H1 (cell line): ENCODE measurements around the gene FAHD1. TPM values are rescaled to one million over a fixed set of nuclear protein-coding genes. Genes with fewer than 3 reads are reported as not detected.

ENCODE experiments used
- CTCF ChIA-PET: fragments of 300-600 bp; sonication (Branson Sonifier 250); formaldehyde crosslinking; loops from one replicate; lab custom pipeline; 2021; ENCODE audit not compliant: partially characterized antibody; lab: Charles Lee
- POLR2A ChIA-PET: fragments of 300-600 bp; sonication (Branson Sonifier 250); formaldehyde crosslinking; loops from one replicate; lab custom pipeline; 2021; ENCODE audit warnings: inconsistent platforms; ENCODE audit not compliant: partially characterized antibody; lab: Charles Lee
- DNase-seq, 2 experiments: peaks; one replicate each; pipeline versions ENCODE4 v3.0.0 to v3.0.0-alpha.2; 2010 to 2022; ENCODE audit warnings: low spot score in 2 of 2, low read depth in 1 of 2, mixed read lengths in 1 of 2
- FAIRE-seq: peaks from 2 replicates; lab custom pipeline; 2011; peaks lifted over from hg19 to GRCh38; lab: Jason Lieb, UNC
- H2AFZ ChIP-seq: 2 replicates; pipeline ENCODE4 v1.8.1; 2012; ENCODE audit warnings: low read length, inconsistent platforms
- H2AK5ac ChIP-seq: 2 replicates; pipeline ENCODE4 v1.6.1; 2013; ENCODE audit warnings: low read depth, low read length
- H2BK120ac ChIP-seq: replicated peaks from 2 replicates; pipeline ENCODE3; 2013; ENCODE audit warnings: low read depth, low read length, inconsistent platforms
- H2BK12ac ChIP-seq: 2 replicates; pipeline ENCODE4 v1.6.1; 2013; ENCODE audit warnings: low read depth, low read length
- H2BK15ac ChIP-seq: 2 replicates; pipeline ENCODE4 v1.6.1; 2013; ENCODE audit warnings: low read length
- H2BK20ac ChIP-seq: 2 replicates; pipeline ENCODE4 v1.6.1; 2013; ENCODE audit warnings: low read length
- H2BK5ac ChIP-seq: 2 replicates; pipeline ENCODE4 v1.6.1; 2013; ENCODE audit warnings: low read depth, low read length
- H3K14ac ChIP-seq: 2 replicates; pipeline ENCODE4 v1.6.1; 2013; ENCODE audit warnings: inconsistent platforms; ENCODE audit not compliant: insufficient read length
- H3K18ac ChIP-seq: 2 replicates; pipeline ENCODE4 v1.6.1; 2013; ENCODE audit warnings: low read length; ENCODE audit errors: extremely low read depth
- H3K23ac ChIP-seq: 2 replicates; pipeline ENCODE4 v1.6.1; 2013; ENCODE audit warnings: inconsistent platforms; ENCODE audit not compliant: insufficient read length
- H3K23me2 ChIP-seq: 2 replicates; pipeline ENCODE4 v1.6.1; 2013; ENCODE audit warnings: low read depth, low read length
- H3K27ac ChIP-seq: 2 replicates; pipeline ENCODE4 v1.6.1; 2011; ENCODE audit warnings: low read depth, low read length, inconsistent platforms
- H3K27me3 ChIP-seq, 4 experiments: replicated peaks in 1 of 4; 1 replicate in 1 of 4; 2 replicates in 3 of 4; pipeline versions ENCODE4 v1.6.1 to v1.8.1; 2011 to 2013; ENCODE audit warnings: low read length in 3 of 4, mild to moderate bottlenecking in 3 of 4, inconsistent platforms in 2 of 4, mixed read lengths in 2 of 4, moderate library complexity in 1 of 4; ENCODE audit not compliant: control insufficient read depth in 3 of 4, insufficient read depth in 3 of 4; ENCODE audit errors: extremely low read depth in 1 of 4
- H3K36me3 ChIP-seq, 4 experiments: 2 replicates each; pipeline versions ENCODE4 v1.6.1 to v1.8.1; 2011 to 2013; ENCODE audit warnings: mild to moderate bottlenecking in 4 of 4, low read length in 3 of 4, moderate library complexity in 2 of 4, control low read depth in 1 of 4, inconsistent platforms in 1 of 4; ENCODE audit not compliant: insufficient read depth in 4 of 4, control insufficient read depth in 2 of 4
- H3K4ac ChIP-seq: replicated peaks from 2 replicates; pipeline ENCODE3; 2013; ENCODE audit warnings: low read length, low read depth, mixed read lengths, inconsistent platforms; ENCODE audit not compliant: insufficient read length
- H3K4me1 ChIP-seq, 4 experiments: replicated peaks in 1 of 4; 1 replicate in 1 of 4; 2 replicates in 3 of 4; pipeline versions ENCODE4 v1.6.1 to v1.8.1; 2011 to 2013; ENCODE audit warnings: low read length in 3 of 4, inconsistent platforms in 2 of 4, mixed read lengths in 1 of 4; ENCODE audit not compliant: insufficient read depth in 4 of 4, control insufficient read depth in 3 of 4
- H3K4me2 ChIP-seq, 2 experiments: 2 replicates each; pipeline versions ENCODE4 v1.6.1 to v1.8.1; 2011 to 2013; ENCODE audit warnings: low read depth in 2 of 2, low read length in 2 of 2, control low read depth in 1 of 2, inconsistent platforms in 1 of 2, mild to moderate bottlenecking in 1 of 2; ENCODE audit not compliant: insufficient read depth in 1 of 2
- H3K4me3 ChIP-seq, 4 experiments: fragments of 200-600, 300-600 bp in 1 of 4; sonication (generic), shearing (Covaris generic), sonication (Bioruptor Twin) in 1 of 4; 2 replicates each; pipeline versions ENCODE4 v1.5.1 to v1.8.1; 2011 to 2016; ENCODE audit warnings: low read length in 4 of 4, low read depth in 3 of 4, control low read depth in 2 of 4, inconsistent platforms in 2 of 4, mild to moderate bottlenecking in 2 of 4, mixed read lengths in 1 of 4, moderate library complexity in 1 of 4; ENCODE audit not compliant: insufficient read depth in 2 of 4; ENCODE audit errors: extremely low read depth in 1 of 4
- H3K56ac ChIP-seq: replicated peaks from 2 replicates; pipeline ENCODE3; 2013; ENCODE audit warnings: low read depth, mild to moderate bottlenecking, mixed read lengths, low read length, inconsistent platforms; ENCODE audit not compliant: insufficient read length
- H3K79me1 ChIP-seq: 2 replicates; pipeline ENCODE4 v1.6.1; 2013; ENCODE audit warnings: low read depth, low read length, control low read depth
- H3K79me2 ChIP-seq, 2 experiments: 2 replicates each; pipeline versions ENCODE4 v1.6.1 to v1.8.1; 2012 to 2013; ENCODE audit warnings: low read length in 2 of 2, mild to moderate bottlenecking in 2 of 2, inconsistent platforms in 1 of 2; ENCODE audit not compliant: insufficient read depth in 2 of 2, control insufficient read depth in 1 of 2
- H3K9ac ChIP-seq, 4 experiments: replicated peaks in 1 of 4; 1 replicate in 1 of 4; 2 replicates in 3 of 4; pipeline versions ENCODE4 v1.6.1 to v1.8.1; 2011 to 2013; ENCODE audit warnings: low read depth in 3 of 4, low read length in 3 of 4, control low read depth in 2 of 4, mild to moderate bottlenecking in 2 of 4, moderate library complexity in 2 of 4, inconsistent platforms in 1 of 4; ENCODE audit errors: extremely low read depth in 1 of 4
- H3K9me3 ChIP-seq, 2 experiments: 2 replicates each; pipeline versions ENCODE4 v1.6.1 to v1.8.1; 2012 to 2013; ENCODE audit warnings: mild to moderate bottlenecking in 2 of 2, moderate library complexity in 2 of 2, control low read depth in 1 of 2, inconsistent platforms in 1 of 2, low read depth in 1 of 2, low read length in 1 of 2, mixed read lengths in 1 of 2; ENCODE audit not compliant: insufficient read depth in 2 of 2
- H4K20me1 ChIP-seq, 2 experiments: replicated peaks in 1 of 2; 2 replicates each; pipeline versions ENCODE3 to v1.8.1; 2011 to 2013; ENCODE audit warnings: inconsistent platforms in 2 of 2, low read length in 2 of 2, mild to moderate bottlenecking in 1 of 2; ENCODE audit not compliant: insufficient read depth in 2 of 2, control insufficient read depth in 1 of 2
- H4K5ac ChIP-seq: 2 replicates; pipeline ENCODE4 v1.6.1; 2013; ENCODE audit warnings: low read length, low read depth, mixed read lengths, inconsistent platforms; ENCODE audit not compliant: insufficient read length
- H4K8ac ChIP-seq: 2 replicates; pipeline ENCODE4 v1.8.0; 2013; ENCODE audit warnings: mild to moderate bottlenecking, moderate library complexity, low read length, inconsistent platforms; ENCODE audit not compliant: insufficient read depth; ENCODE audit errors: extremely low read depth
- H4K91ac ChIP-seq: replicated peaks from 2 replicates; pipeline ENCODE3; 2013; ENCODE audit warnings: low read length, mixed read lengths, inconsistent platforms; ENCODE audit not compliant: insufficient read length
- BRCA1 ChIP-seq: IDR thresholded peaks from 2 replicates; pipeline ENCODE4 v1.6.1; 2012; ENCODE audit warnings: low read depth, low read length, improper control_type of control experiment
- EP300 ChIP-seq, 2 experiments: IDR thresholded peaks; 1 replicate in 1 of 2; 2 replicates in 1 of 2; pipeline ENCODE4 v1.6.1; 2011 to 2012; ENCODE audit warnings: low read depth in 2 of 2, low read length in 2 of 2, mild to moderate bottlenecking in 2 of 2, borderline replicate concordance in 1 of 2, inconsistent platforms in 1 of 2, moderate library complexity in 1 of 2
- JUN ChIP-seq: IDR thresholded peaks from 2 replicates; pipeline ENCODE4 v1.6.1; 2011; ENCODE audit warnings: low read depth, mild to moderate bottlenecking, improper control_type of control experiment, low read length
- RXRA ChIP-seq: IDR thresholded peaks from 2 replicates; pipeline ENCODE4 v1.6.1; 2011; ENCODE audit warnings: low read depth, mild to moderate bottlenecking, low read length, moderate library complexity; ENCODE audit not compliant: insufficient read depth
- SP2 ChIP-seq: IDR thresholded peaks from 2 replicates; pipeline ENCODE4 v1.6.1; 2012; ENCODE audit warnings: mild to moderate bottlenecking, low read length, inconsistent platforms
- TBP ChIP-seq: IDR thresholded peaks from 2 replicates; pipeline ENCODE4 v1.6.1; 2011; ENCODE audit warnings: low read depth, low read length, improper control_type of control experiment
- YY1 ChIP-seq: IDR thresholded peaks from 2 replicates; pipeline ENCODE4 v1.6.1; 2011; ENCODE audit warnings: low read depth, mild to moderate bottlenecking, low read length
- ZNF274 ChIP-seq: IDR thresholded peaks from 2 replicates; pipeline ENCODE4 v1.7.0; 2012; ENCODE audit warnings: low read length, borderline replicate concordance; ENCODE audit errors: extremely low read depth
- WGBS, 2 experiments: shearing (Covaris generic) in 1 of 2; methylation state at CpG; one replicate each; pipeline versions ENCODE4 v1.1.6 to v1.1.7; 2013 to 2015; ENCODE audit warnings: low lambda C conversion rate in 2 of 2, mixed read lengths in 2 of 2, inconsistent platforms in 1 of 2, low coverage in 1 of 2, missing lambda C conversion rate in 1 of 2; ENCODE audit not compliant: insufficient replicate concordance in 2 of 2, insufficient coverage in 1 of 2, insufficient read length in 1 of 2; ENCODE audit errors: extremely low coverage in 1 of 2, missing lambda C conversion rate in 1 of 2; 5-methylcytosine and 5-hydroxymethylcytosine counted together
- polyA plus RNA-seq, 7 experiments: library from polyadenylated mRNA; depleted of rRNA in 3 of 7; stranded (reverse) in 5 of 7; unstranded in 2 of 7; fragments of >200 nt in 5 of 7; fragments of 200-250 nt in 2 of 7; gene quantifications; 1 replicate in 5 of 7; 2 replicates in 1 of 7; 4 replicates in 1 of 7; pipeline versions ENCODE4 v1.2.1 to v1.2.3, GENCODE V29; 2011 to 2013; ENCODE audit warnings: missing spikeins in 2 of 7, mixed read lengths in 2 of 7
- total RNA-seq: library from RNA; stranded (reverse); fragmentation: NEBNext Ultra II Directional; extraction: Animal tissue kit (Norgen Biotek cat#: 25700); gene quantifications from 2 replicates; pipeline ENCODE4 v1.2.1, GENCODE V29; 2021
- TF ChIP-seq, protein P1 (sequence below): IDR thresholded peaks from 2 replicates; pipeline ENCODE4 v1.6.1; 2012; ENCODE audit warnings: low read length, inconsistent platforms

The FAHD1 gene
- total and polyA plus RNA-seq, 2 of the 8 experiments (the other 6 are each of a cell fraction or from before 2014, with no cell fraction given), result 20.4 to 31.9 TPM

DNA sequence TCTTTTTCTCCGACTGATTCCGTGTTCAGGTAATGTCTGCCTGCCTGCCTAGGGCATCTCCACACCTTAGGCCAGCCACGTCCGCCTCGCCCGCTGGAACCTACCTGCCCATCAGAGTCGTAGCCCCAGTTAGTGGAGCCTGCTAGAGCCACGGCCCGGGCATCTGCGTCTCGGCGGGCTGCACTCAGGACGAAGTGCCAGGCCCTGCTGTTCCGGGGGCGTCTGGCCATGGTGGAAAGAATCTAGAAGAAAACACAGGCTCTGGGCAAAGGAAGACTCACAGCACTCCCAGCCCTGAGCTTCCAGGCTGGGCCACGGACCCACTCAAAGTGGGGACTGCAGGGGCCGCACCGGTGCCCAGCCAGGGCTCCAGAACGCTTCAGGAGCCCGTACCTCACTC is 45.8 kb upstream of the FAHD1 start:
- H3K4me1 ChIP-seq, result peaks cover 0 to 7% (median 4%) of the 10 kb centered on the region in 4 experiments; a peak in 5 of 7 replicates
- DNase-seq (no peak), FAIRE-seq (no peak)
- H2BK5ac ChIP-seq, result 0 out of 2 replicates have a peak overlapping the region, but pooled peaks have one; percentile 8
- H3K79me1 ChIP-seq, result peaks cover 16% of the 10 kb centered on the region
- no peak overlapping the region for H2BK15ac ChIP-seq
- no peak overlapping the region for H3K14ac ChIP-seq
- H4K91ac ChIP-seq, result no peak overlapping the region
- no peak overlapping the region for H3K56ac ChIP-seq
- no peak for TF ChIP-seq EP300 (IDR thresholded peaks at IDR 0.05; ENCODE audit: borderline replicate concordance in 1 of 2, low read depth in 2 of 2, low read length in 2 of 2)
- no peak for TF ChIP-seq JUN
- TF ChIP-seq ZNF274, result no peak
- TF ChIP-seq YY1, result no peak
- TF ChIP-seq, protein P1, sequence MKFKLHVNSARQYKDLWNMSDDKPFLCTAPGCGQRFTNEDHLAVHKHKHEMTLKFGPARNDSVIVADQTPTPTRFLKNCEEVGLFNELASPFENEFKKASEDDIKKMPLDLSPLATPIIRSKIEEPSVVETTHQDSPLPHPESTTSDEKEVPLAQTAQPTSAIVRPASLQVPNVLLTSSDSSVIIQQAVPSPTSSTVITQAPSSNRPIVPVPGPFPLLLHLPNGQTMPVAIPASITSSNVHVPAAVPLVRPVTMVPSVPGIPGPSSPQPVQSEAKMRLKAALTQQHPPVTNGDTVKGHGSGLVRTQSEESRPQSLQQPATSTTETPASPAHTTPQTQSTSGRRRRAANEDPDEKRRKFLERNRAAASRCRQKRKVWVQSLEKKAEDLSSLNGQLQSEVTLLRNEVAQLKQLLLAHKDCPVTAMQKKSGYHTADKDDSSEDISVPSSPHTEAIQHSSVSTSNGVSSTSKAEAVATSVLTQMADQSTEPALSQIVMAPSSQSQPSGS, result no peak
- TF ChIP-seq TBP, result no peak
- no peak for TF ChIP-seq RXRA
- TF ChIP-seq BRCA1, result no peak
- no peak for TF ChIP-seq SP2
- H2AK5ac ChIP-seq, result 0 out of 2 replicates have a peak overlapping the region, but pooled peaks have one; percentile 48
- H3K79me2 ChIP-seq, result peaks cover 0 to 29% of the 10 kb centered on the region in 2 experiments; a peak in 2 of 4 replicates
- no peak overlapping the region for H3K27ac ChIP-seq
- H4K5ac ChIP-seq, result no peak overlapping the region
- H3K23me2 ChIP-seq, result peaks cover 3% of the 10 kb centered on the region; the same call in 1 of the 2 replicates
- no peak overlapping the region; the same call in 1 of the 2 replicates for H4K8ac ChIP-seq
- peak overlapping the region; percentile 81 to 92 for H3K4me2 ChIP-seq
- no peaks in the 10 kb centered on the region for H3K27me3 ChIP-seq
- no peak overlapping the region for H3K4ac ChIP-seq
- POLR2A ChIA-PET, result interaction anchor here (1.0 to 12.0 kb wide), 5 partner anchors 11 to 465 kb away, joined by 3 to 246 read pairs (median 4); partner anchors contain the start of genes EME2, IGFALS, MRPS34 and NME3
- H3K23ac ChIP-seq, result no peak overlapping the region
- no peak overlapping the region for H3K18ac ChIP-seq
- no peaks in the 10 kb centered on the region for H3K9me3 ChIP-seq
- H3K9ac ChIP-seq, result peak overlapping the region in 3 of 4 experiments; percentile 56 to 71 (median 62); a peak in 3 of 7 replicates
- no peak overlapping the region for H2AFZ ChIP-seq
- CTCF ChIA-PET, result interaction anchor here (0.7 to 1.9 kb wide), 3 partner anchors 9 to 151 kb away, joined by 3 to 8 read pairs (median 4); partner anchors contain the start of genes EME2, MRPS34 and NME3
- H4K20me1 ChIP-seq, result peaks cover 12 to 34% of the 10 kb centered on the region in 2 experiments
- WGBS, 2 experiments, result 87% methylated on average over 20 of the region's 20 CpGs; no CpG with 5 or more reads in 1 of the 2 experiments
- H2BK20ac ChIP-seq, result no peak overlapping the region
- peak overlapping the region; percentile 63 to 98 (median 76) for H3K4me3 ChIP-seq
- no peak overlapping the region for H2BK120ac ChIP-seq
- H3K36me3 ChIP-seq, result peaks cover 0 to 12% (median 5%) of the 10 kb centered on the region in 4 experiments; a peak in 6 of 8 replicates
- no peak overlapping the region for H2BK12ac ChIP-seq
